CD14-positive monocyte (primary cell): ENCODE results near the gene ERGIC3. TPM values are rescaled to one million over a fixed set of nuclear protein-coding genes. Genes with fewer than 3 reads are reported as not detected.

Experiments
- DNase-seq, 3 donors: peaks; one replicate each; pipeline ENCODE4 v3.0.0-alpha.2; 2011 to 2022
- H2AFZ ChIP-seq: 2 replicates; pipeline ENCODE4 v1.6.0; 2012; ENCODE audit warnings: mild to moderate bottlenecking, low read depth, low read length, inconsistent platforms; ENCODE audit not compliant: insufficient read depth, poor library complexity, severe bottlenecking
- H3K27ac ChIP-seq, 2 donors: 1 replicate in 1 of 2; 2 replicates in 1 of 2; pipeline ENCODE4 v1.5.1; 2012 to 2013; ENCODE audit warnings: low read length in 2 of 2, control low read depth in 1 of 2, inconsistent platforms in 1 of 2, low read depth in 1 of 2, mild to moderate bottlenecking in 1 of 2
- H3K27me3 ChIP-seq, 2 donors: one replicate each; pipeline versions ENCODE4 v1.6.0 to v1.6.1; 2011 to 2013; ENCODE audit warnings: low read length in 2 of 2; ENCODE audit not compliant: control insufficient read depth in 2 of 2, insufficient read depth in 2 of 2
- H3K36me3 ChIP-seq, 2 donors: replicated peaks in 1 of 2; 1 replicate in 1 of 2; 2 replicates in 1 of 2; pipeline versions ENCODE4 v1.5.1 to v1.6.1; 2012 to 2013; ENCODE audit warnings: low read length in 2 of 2, control low read depth in 1 of 2, inconsistent platforms in 1 of 2, mild to moderate bottlenecking in 1 of 2; ENCODE audit not compliant: insufficient read depth in 2 of 2, control insufficient read depth in 1 of 2
- H3K4me1 ChIP-seq, 2 donors: 1 replicate in 1 of 2; 2 replicates in 1 of 2; pipeline versions ENCODE4 v1.5.1 to v1.6.1; 2012 to 2013; ENCODE audit warnings: low read length in 2 of 2, control low read depth in 1 of 2, inconsistent platforms in 1 of 2, mild to moderate bottlenecking in 1 of 2, moderate library complexity in 1 of 2; ENCODE audit not compliant: insufficient read depth in 2 of 2, control insufficient read depth in 1 of 2
- H3K4me2 ChIP-seq: replicated peaks from 2 replicates; pipeline ENCODE3; 2012; ENCODE audit warnings: low read length, moderate library complexity, mild to moderate bottlenecking; ENCODE audit not compliant: poor library complexity, severe bottlenecking; ENCODE audit errors: extremely low read depth
- H3K4me3 ChIP-seq, 3 experiments: fragments of 200-600 bp in 1 of 3; sonication (generic) in 1 of 3; replicated peaks in 1 of 3; 1 replicate in 2 of 3; 2 replicates in 1 of 3; pipeline ENCODE4 v1.5.1; 2011 to 2013; ENCODE audit warnings: low read length in 3 of 3, mild to moderate bottlenecking in 3 of 3, control low read depth in 2 of 3, low read depth in 2 of 3, inconsistent platforms in 1 of 3, moderate library complexity in 1 of 3
- H3K79me2 ChIP-seq: 2 replicates; pipeline ENCODE4 v1.6.0; 2012; ENCODE audit warnings: mild to moderate bottlenecking, control low read depth, inconsistent platforms, low read length, moderate library complexity; ENCODE audit not compliant: insufficient read depth
- H3K9ac ChIP-seq: 2 replicates; pipeline ENCODE4 v1.6.0; 2017; ENCODE audit warnings: low read length, mild to moderate bottlenecking; ENCODE audit not compliant: insufficient read depth, poor library complexity, severe bottlenecking
- H3K9me3 ChIP-seq, 2 donors: replicated peaks in 1 of 2; 1 replicate in 1 of 2; 2 replicates in 1 of 2; pipeline versions ENCODE4 v1.5.1 to v1.6.1; 2012 to 2013; ENCODE audit warnings: low read length in 2 of 2, control low read depth in 1 of 2; ENCODE audit not compliant: control insufficient read depth in 1 of 2, insufficient read depth in 1 of 2
- H4K20me1 ChIP-seq: 2 replicates; pipeline ENCODE4 v1.6.0; 2012; ENCODE audit warnings: mild to moderate bottlenecking, low read length, control low read depth, moderate library complexity; ENCODE audit not compliant: insufficient read depth
- H3K27ac Mint-ChIP-seq, 7 donors: one replicate each; pipeline ENCODE4 v1.8.0; 2020; ENCODE audit warnings: mild to moderate bottlenecking in 7 of 7, mixed read lengths in 7 of 7, moderate library complexity in 6 of 7, inconsistent platforms in 2 of 7
- H3K27me3 Mint-ChIP-seq, 3 donors: one replicate each; pipeline ENCODE4 v1.8.0; 2021 to 2022; ENCODE audit warnings: low read depth in 3 of 3, mild to moderate bottlenecking in 3 of 3, mixed read lengths in 3 of 3, moderate library complexity in 3 of 3, inconsistent platforms in 1 of 3
- H3K36me3 Mint-ChIP-seq, 2 donors: one replicate each; pipeline ENCODE4 v1.8.0; 2020; ENCODE audit warnings: mixed read lengths in 2 of 2, inconsistent platforms in 1 of 2, mild to moderate bottlenecking in 1 of 2
- H3K4me1 Mint-ChIP-seq: one replicate; pipeline ENCODE4 v1.8.0; 2020; ENCODE audit warnings: mild to moderate bottlenecking, mixed read lengths
- H3K4me3 Mint-ChIP-seq, 2 donors: one replicate each; pipeline ENCODE4 v1.8.0; 2020; ENCODE audit warnings: mild to moderate bottlenecking in 2 of 2, mixed read lengths in 2 of 2, moderate library complexity in 1 of 2
- H3K9me3 Mint-ChIP-seq, 7 donors: one replicate each; pipeline ENCODE4 v1.8.0; 2020 to 2022; ENCODE audit warnings: mixed read lengths in 7 of 7, mild to moderate bottlenecking in 6 of 7, moderate library complexity in 6 of 7, inconsistent platforms in 2 of 7
- CTCF ChIP-seq: fragments of 200-600 bp; IDR thresholded peaks from one replicate; pipeline ENCODE4 v1.8.0; 2022; ENCODE audit warnings: antibody characterized with exemption, mild to moderate bottlenecking
- WGBS: methylation state at CpG from one replicate; pipeline ENCODE4 v1.1.5; 2013; ENCODE audit warnings: missing lambda C conversion rate; ENCODE audit not compliant: insufficient coverage; 5-methylcytosine and 5-hydroxymethylcytosine counted together
- intact Hi-C, 2 donors: fragments of 100-400 bp; cut with micrococcal nuclease; formaldehyde crosslinking; loops; one replicate each; pipeline versions ENCODE4 v1.15.0 to v1.15.1; 2023
- polyA plus RNA-seq, 3 donors: library from polyadenylated mRNA; depleted of rRNA in 1 of 3; unstranded in 2 of 3; stranded (reverse) in 1 of 3; fragments of 300-500 nt in 2 of 3; fragments of >200 nt in 1 of 3; fragmentation: Illumina TruSeq in 2 of 3; gene quantifications; 1 replicate in 2 of 3; 2 replicates in 1 of 3; pipeline ENCODE4 v1.2.3, GENCODE V29; 2012 to 2021

Gene ERGIC3
- polyA plus RNA-seq, 3 donors = 128 to 371 (median 130) TPM

DNA sequence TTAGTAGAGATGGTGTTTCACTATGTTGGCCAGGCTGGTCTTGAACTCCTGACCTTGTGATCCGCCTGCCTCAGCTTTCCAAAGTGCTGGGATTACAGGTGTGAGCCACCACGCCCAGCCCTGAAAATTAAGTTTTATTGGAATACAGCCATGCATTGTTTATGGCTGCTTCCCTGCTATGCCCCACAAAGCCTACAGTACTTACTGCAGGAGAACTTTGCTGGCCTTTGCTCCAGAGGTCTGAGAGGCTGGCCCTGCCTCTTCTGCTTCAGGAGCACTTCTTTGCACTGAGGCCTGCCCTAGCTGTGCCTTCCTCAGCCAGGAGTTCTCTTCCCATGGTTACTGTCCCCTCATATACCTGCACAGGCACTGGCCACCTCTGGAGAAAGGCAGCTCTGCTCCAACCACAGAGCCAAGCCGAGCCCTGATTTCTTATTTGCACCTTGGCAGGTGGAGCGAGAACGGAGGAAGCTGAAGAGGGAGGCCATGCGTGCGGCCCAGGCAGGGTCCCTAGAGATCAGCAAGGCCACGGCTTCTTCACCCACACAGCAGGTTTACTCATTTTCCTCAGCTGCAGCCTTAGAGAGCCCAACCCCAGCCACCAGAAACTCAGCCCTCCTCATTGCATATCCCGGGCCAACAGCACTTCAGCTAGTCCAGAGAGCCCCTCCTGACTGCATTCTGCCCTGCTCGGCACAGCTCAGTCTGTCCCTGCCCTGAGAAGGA is 33.2 kb upstream of the ERGIC3 start:
- no peaks in the 10 kb centered on the region for H3K4me1 Mint-ChIP-seq
- WGBS = 96% methylated on average over 4 of the region's 10 CpGs
- H3K4me3 Mint-ChIP-seq = no peak overlapping the region
- Histone ChIP-seq H4K20me1 (no peaks in the 10 kb centered on the region), H3K4me3 (no peak overlapping the region), H2AFZ (no peak overlapping the region), H3K36me3 (peaks cover 82 to 100% of the 10 kb centered on the region in 2 donors), H3K79me2 (no peaks in the 10 kb centered on the region), H3K27me3 (no peaks in the 10 kb centered on the region), H3K4me1 (no peaks in the 10 kb centered on the region), H3K9ac (no peak overlapping the region), H3K9me3 (no peaks in the 10 kb centered on the region), H3K27ac (no peak overlapping the region), H3K4me2 (no peak overlapping the region)
- H3K36me3 Mint-ChIP-seq = peaks cover 81 to 94% of the 10 kb centered on the region in 2 donors
- H3K9me3 Mint-ChIP-seq = peaks cover 0 to 2% (median 0%) of the 10 kb centered on the region in 7 donors
- intact Hi-C loops = no loop called here
- no peak for TF ChIP-seq CTCF
- peak overlapping the region in 1 of 7 donors; percentile 48 for H3K27ac Mint-ChIP-seq
- no peak for DNase-seq
- no peaks in the 10 kb centered on the region for H3K27me3 Mint-ChIP-seq

- H3K36me3 ChIP-seq = peaks cover 71 to 97% of the 10 kb centered on the region in 2 donors
- TF ChIP-seq CTCF = no peak
- H3K4me2 ChIP-seq = no peak overlapping the region
- Mint-ChIP-seq H3K4me1 (no peaks in the 10 kb centered on the region), H3K27ac (no peak overlapping the region), H3K9me3 (peaks cover 0 to 2% (median 0%) of the 10 kb centered on the region in 7 donors), H3K36me3 (peaks cover 73 to 82% of the 10 kb centered on the region in 2 donors), H3K27me3 (peaks cover 0 to 2% (median 0%) of the 10 kb centered on the region in 3 donors), H3K4me3 (no peak overlapping the region)
- DNase-seq = no peak
- no peak overlapping the region for H3K9ac ChIP-seq
- H3K4me1 ChIP-seq = no peaks in the 10 kb centered on the region
- no peak overlapping the region for H3K4me3 ChIP-seq
- no peaks in the 10 kb centered on the region for H4K20me1 ChIP-seq
- H3K79me2 ChIP-seq = no peaks in the 10 kb centered on the region
- no peaks in the 10 kb centered on the region for H3K27me3 ChIP-seq
- 100% methylated on average over 7 of the region's 12 CpGs for WGBS
- intact Hi-C loops = no loop called here
- no peaks in the 10 kb centered on the region for H3K9me3 ChIP-seq
- H2AFZ ChIP-seq = no peak overlapping the region
- H3K27ac ChIP-seq = no peak overlapping the region
These were observed 30.7 kb upstream of the ERGIC3 start for GRCh38 chr20:35510951-35511735.
